Anterior cingulate cortex (tissue), 58 donors: ENCODE measurements around the gene EXOG.
A peak's percentile ranks its signal among the peaks of the same experiment; 100 is the strongest.

ENCODE experiments used
- DNase-seq, 58 donors: peaks; one replicate each; lab custom pipeline; 2025; lab: John Stamatoyannopoulos, UW

EXOG gene

GRCh38 chr3:38471260-38471857 is 24.8 kb upstream of the EXOG start:
- DNase-seq, result no peak

GRCh38 chr3:38472342-38472741 is 23.8 kb upstream of the EXOG start:
- DNase-seq, result no peak

- DNase-seq, result no peak
Observed at GRCh38 chr3:38473229-38473628, 22.9 kb upstream of the EXOG start.

GRCh38 chr3:38474928-38475605 is 21.1 kb upstream of the EXOG start:
- DNase-seq, result no peak

- no peak for DNase-seq
Observed at GRCh38 chr3:38475716-38476115, 20.4 kb upstream of the EXOG start.

GRCh38 chr3:38476157-38476756 is 19.9 kb upstream of the EXOG start:
- DNase-seq, result no peak

- no peak for DNase-seq
Observed at GRCh38 chr3:38477057-38477820, 18.9 kb upstream of the EXOG start.

- DNase-seq, result no peak
Observed at GRCh38 chr3:38477839-38478450, 18.2 kb upstream of the EXOG start.

- no peak for DNase-seq
Observed at GRCh38 chr3:38478901-38479300, 17.2 kb upstream of the EXOG start.

- DNase-seq, result peak in 47 of 58 donors; percentile 11 to 74 (median 35)
Observed at GRCh38 chr3:38479431-38480092, 16.6 kb upstream of the EXOG start.

- DNase-seq, result no peak
Observed at GRCh38 chr3:38480093-38480445, 16.1 kb upstream of the EXOG start.

- DNase-seq, result no peak
Observed at GRCh38 chr3:38480930-38481329, 15.2 kb upstream of the EXOG start.

GRCh38 chr3:38482951-38483350 is 13.2 kb upstream of the EXOG start:
- DNase-seq, result no peak

GRCh38 chr3:38487323-38487722 is 8.8 kb upstream of the EXOG start:
- DNase-seq, result no peak

- DNase-seq, result no peak
Observed at GRCh38 chr3:38488949-38489348, 7.2 kb upstream of the EXOG start.

- peak in 12 of 58 donors; percentile 4 to 37 (median 19) for DNase-seq
Observed at GRCh38 chr3:38489766-38490165, 6.4 kb upstream of the EXOG start.

GRCh38 chr3:38490281-38491030 is 5.7 kb upstream of the EXOG start:
- peak in 7 of 58 donors; percentile 12 to 63 (median 32) for DNase-seq

- peak in 1 of 58 donors; percentile 2 for DNase-seq
Observed at GRCh38 chr3:38491215-38491614, 4.9 kb upstream of the EXOG start.

- no peak for DNase-seq
Observed at GRCh38 chr3:38493031-38493430, 3.1 kb upstream of the EXOG start.

GRCh38 chr3:38497031-38497430 is 891 bp downstream of the EXOG start:
- no peak for DNase-seq
